Ectodermal cell (in vitro differentiated cells): Measurements from ENCODE around the gene GPC6.

ENCODE experiments used
- H3K27ac ChIP-seq: 2 replicates; pipeline ENCODE4 v1.7.0; 2013; ENCODE audit warnings: mild to moderate bottlenecking, low read depth, low read length; ENCODE audit not compliant: insufficient read depth, poor library complexity, severe bottlenecking
- H3K27me3 ChIP-seq: 2 replicates; pipeline ENCODE4 v1.7.0; 2013; ENCODE audit warnings: mild to moderate bottlenecking, low read length; ENCODE audit not compliant: insufficient read depth, control insufficient read depth, poor library complexity, severe bottlenecking
- H3K36me3 ChIP-seq: one replicate; pipeline ENCODE4 v1.7.0; 2013; ENCODE audit warnings: low read length; ENCODE audit not compliant: control insufficient read depth, insufficient read depth
- H3K4me1 ChIP-seq: one replicate; pipeline ENCODE4 v1.7.0; 2013; ENCODE audit warnings: low read length; ENCODE audit not compliant: control insufficient read depth, insufficient read depth
- H3K4me3 ChIP-seq: 2 replicates; pipeline ENCODE4 v1.7.0; 2013; ENCODE audit warnings: low read depth, low read length, control low read depth; ENCODE audit not compliant: insufficient read depth
- H3K9me3 ChIP-seq: 2 replicates; pipeline ENCODE4 v1.7.0; 2013; ENCODE audit warnings: mild to moderate bottlenecking, low read length, moderate library complexity; ENCODE audit not compliant: control insufficient read depth
- WGBS, 2 experiments: methylation state at CpG; one replicate each; pipeline ENCODE4 v1.1.7; 2013; ENCODE audit warnings: missing lambda C conversion rate in 2 of 2; 5-methylcytosine and 5-hydroxymethylcytosine counted together

Gene GPC6

DNA sequence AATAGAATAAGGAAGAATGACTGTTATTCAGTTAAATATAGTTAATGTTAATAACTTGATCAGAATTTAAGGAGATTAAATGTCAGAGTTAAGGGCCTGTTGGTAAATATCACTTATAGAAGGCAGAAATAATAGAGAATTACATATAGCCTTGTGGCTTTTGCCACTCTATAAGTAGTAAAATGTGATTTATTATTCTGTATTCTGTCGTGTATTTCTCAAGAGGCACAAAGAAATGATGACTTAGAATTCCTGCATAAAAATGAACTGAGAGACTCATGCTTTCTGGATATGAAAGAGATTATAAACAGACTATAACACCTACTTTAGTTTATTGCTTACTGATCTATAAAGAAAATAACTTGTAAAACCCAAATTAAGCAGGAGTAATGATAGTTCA lies 40.1 kb downstream of the GPC6 start:
- Histone ChIP-seq H3K4me1 (peaks cover 5% of the 10 kb centered on the region), H3K27me3 (no peaks in the 10 kb centered on the region)
- 100% methylated on average over 1 of the region's 1 CpG for WGBS, 2 experiments

DNA sequence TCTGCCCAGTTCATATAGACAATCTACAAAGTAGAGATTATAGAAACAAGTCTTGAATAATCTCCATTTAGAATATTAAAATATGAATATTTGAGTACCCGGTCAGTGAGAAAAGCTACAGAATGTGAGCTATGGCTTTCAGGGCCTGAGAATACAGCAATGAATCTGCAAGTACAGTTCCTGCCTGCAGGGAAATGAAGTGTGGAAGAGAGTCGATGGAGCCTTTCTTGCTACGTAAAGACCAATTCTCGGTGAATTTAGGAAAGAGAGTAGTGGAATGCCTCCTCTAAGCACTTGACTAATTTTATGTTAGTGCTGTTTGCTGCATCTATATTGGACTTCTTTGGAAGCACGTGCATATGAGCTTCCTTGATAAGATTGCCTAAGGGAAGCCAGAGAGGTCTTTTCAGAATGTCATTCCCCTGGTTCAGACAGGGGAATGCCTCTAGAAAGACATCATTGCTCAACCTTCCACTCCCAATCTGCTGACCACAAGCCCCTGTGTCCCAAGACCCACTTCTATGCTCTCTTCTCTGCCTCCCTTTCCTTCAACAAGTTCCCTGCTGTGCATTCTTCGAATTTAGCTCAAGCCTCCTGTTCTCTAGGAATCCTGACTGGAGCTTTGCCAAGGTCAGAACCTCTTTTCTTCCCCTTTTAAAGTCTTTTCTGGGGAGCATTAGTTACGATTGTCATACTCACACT lies 41.9 kb downstream of the GPC6 start:
- Histone ChIP-seq H3K27me3 (no peaks in the 10 kb centered on the region), H3K9me3 (no peaks in the 10 kb centered on the region), H3K4me3 (no peak overlapping the region), H3K27ac (no peak overlapping the region), H3K36me3 (no peaks in the 10 kb centered on the region), H3K4me1 (peaks cover 5% of the 10 kb centered on the region)
- WGBS, 2 experiments, result 82% methylated on average over 6 of the region's 7 CpGs

More for the DNA sequence above, 40.1 kb downstream of the GPC6 start:
- H3K27ac ChIP-seq, result no peak overlapping the region
- H3K36me3 ChIP-seq, result no peaks in the 10 kb centered on the region
- no peaks in the 10 kb centered on the region for H3K9me3 ChIP-seq
- H3K4me3 ChIP-seq, result no peak overlapping the region

DNA sequence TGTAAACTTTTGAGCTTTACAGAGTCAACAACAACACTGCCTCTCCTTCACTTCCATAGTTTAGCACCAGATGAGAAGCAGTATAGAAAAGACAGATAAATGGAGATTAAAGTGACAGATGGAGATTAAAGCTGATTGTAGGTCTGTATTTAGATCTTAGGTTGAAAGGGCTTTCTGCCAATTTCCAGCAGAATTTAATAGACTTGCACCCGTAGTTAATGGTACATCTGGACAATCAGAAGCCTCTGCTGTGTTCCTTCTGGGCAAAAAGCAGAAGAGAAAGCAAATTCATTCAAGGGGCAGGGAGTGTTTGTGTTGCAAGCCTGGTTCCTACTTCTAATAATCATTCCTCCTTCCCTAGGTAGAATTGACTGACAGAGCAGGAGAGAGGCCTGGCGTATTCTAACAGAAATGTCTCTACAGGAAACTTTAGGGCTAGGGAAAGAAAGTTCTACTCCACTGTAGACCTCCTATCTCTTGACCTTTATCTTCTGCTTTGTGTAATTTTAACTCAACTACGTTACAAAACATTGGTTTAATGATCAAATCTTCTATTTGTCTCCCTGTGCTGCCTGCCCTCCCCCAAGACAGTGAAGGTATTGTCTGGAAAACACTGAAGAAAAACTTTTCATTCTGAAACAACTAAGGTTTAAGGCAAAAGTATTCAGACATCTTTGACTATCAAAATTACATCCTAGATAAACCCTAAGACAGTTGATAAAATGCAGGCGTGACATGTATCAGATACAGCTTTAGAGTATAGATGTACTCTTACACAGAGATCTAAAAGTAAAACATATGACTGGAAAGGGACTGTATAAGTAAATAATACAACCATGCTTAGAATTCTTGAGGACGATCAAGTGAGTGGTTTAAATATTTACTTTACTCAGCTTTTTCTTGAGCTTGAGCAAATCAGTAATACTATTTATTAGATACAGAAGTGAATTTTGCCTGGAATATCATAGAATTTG lies 44.4 kb downstream of the GPC6 start:
- no peaks in the 10 kb centered on the region for H3K36me3 ChIP-seq
- H3K4me1 ChIP-seq, result peaks cover 5% of the 10 kb centered on the region
- WGBS, 2 experiments, result 75 to 85% methylated on average over 3 to 5 of the region's 5 CpGs
- H3K9me3 ChIP-seq, result no peaks in the 10 kb centered on the region
- H3K27me3 ChIP-seq, result no peaks in the 10 kb centered on the region
- no peak overlapping the region for H3K27ac ChIP-seq
- H3K4me3 ChIP-seq, result no peak overlapping the region

DNA sequence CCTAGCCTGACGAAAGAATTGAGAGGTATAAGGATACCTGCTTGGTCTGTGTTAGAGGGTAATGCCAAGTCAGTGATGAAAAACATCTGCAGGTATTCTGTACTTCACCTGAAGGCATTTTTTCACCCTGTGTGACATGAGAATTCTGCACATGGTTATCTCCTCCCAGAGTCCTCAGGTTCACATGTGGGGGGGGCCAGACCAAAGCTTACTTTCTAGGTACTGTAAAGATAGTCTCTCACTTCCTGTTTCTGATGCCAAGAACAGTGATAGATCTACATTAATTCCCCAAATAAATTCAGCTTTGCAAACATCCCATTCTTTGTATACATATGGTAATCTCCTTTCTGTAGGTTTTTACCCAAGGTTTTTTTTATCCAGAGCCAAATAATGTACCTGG lies 53.4 kb downstream of the GPC6 start:
- H3K4me3 ChIP-seq, result no peak overlapping the region
- H3K9me3 ChIP-seq, result no peaks in the 10 kb centered on the region
- WGBS, 2 experiments, result 91 to 97% methylated on average over 1 of the region's 1 CpG
- no peaks in the 10 kb centered on the region for H3K36me3 ChIP-seq
- H3K27me3 ChIP-seq, result no peaks in the 10 kb centered on the region
- H3K27ac ChIP-seq, result no peak overlapping the region
- H3K4me1 ChIP-seq, result no peaks in the 10 kb centered on the region

GRCh38 chr13:93280688-93281087 lies 54.1 kb downstream of the GPC6 start:
- H3K27me3 ChIP-seq, result no peaks in the 10 kb centered on the region

GRCh38 chr13:93283255-93283654 lies 56.6 kb downstream of the GPC6 start:
- Histone ChIP-seq H3K27ac (no peak overlapping the region), H3K4me1 (no peaks in the 10 kb centered on the region), H3K9me3 (no peaks in the 10 kb centered on the region), H3K4me3 (no peak overlapping the region), H3K27me3 (no peaks in the 10 kb centered on the region), H3K36me3 (no peaks in the 10 kb centered on the region)
- 75 to 82% methylated on average over 3 to 4 of the region's 4 CpGs for WGBS, 2 experiments

More at GRCh38 chr13:93280688-93281087, 54.1 kb downstream of the GPC6 start:
- Histone ChIP-seq H3K36me3 (no peaks in the 10 kb centered on the region), H3K4me3 (no peak overlapping the region), H3K9me3 (no peaks in the 10 kb centered on the region), H3K4me1 (no peaks in the 10 kb centered on the region), H3K27ac (no peak overlapping the region)
- WGBS, 2 experiments, result 93 to 95% methylated on average over 8 of the region's 8 CpGs

GRCh38 chr13:93284064-93284463 lies 57.5 kb downstream of the GPC6 start:
- Histone ChIP-seq H3K27me3 (no peaks in the 10 kb centered on the region), H3K27ac (no peak overlapping the region), H3K36me3 (no peaks in the 10 kb centered on the region), H3K9me3 (no peaks in the 10 kb centered on the region), H3K4me3 (no peak overlapping the region), H3K4me1 (no peaks in the 10 kb centered on the region)
- 100% methylated on average over 1 of the region's 1 CpG for WGBS, 2 experiments

- Histone ChIP-seq H3K9me3 (no peaks in the 10 kb centered on the region), H3K27me3 (no peaks in the 10 kb centered on the region), H3K27ac (no peak overlapping the region), H3K36me3 (no peaks in the 10 kb centered on the region), H3K4me3 (no peak overlapping the region), H3K4me1 (no peaks in the 10 kb centered on the region)
- WGBS, 2 experiments, result 93 to 100% methylated on average over 4 of the region's 4 CpGs
Observed at GRCh38 chr13:93286047-93286446, 59.4 kb downstream of the GPC6 start.

- 77 to 80% methylated on average over 4 of the region's 4 CpGs for WGBS, 2 experiments
- Histone ChIP-seq H3K36me3 (no peaks in the 10 kb centered on the region), H3K9me3 (no peaks in the 10 kb centered on the region), H3K27me3 (no peaks in the 10 kb centered on the region), H3K27ac (no peak overlapping the region), H3K4me3 (no peak overlapping the region), H3K4me1 (no peaks in the 10 kb centered on the region)
Observed at GRCh38 chr13:93289053-93289452, 62.4 kb downstream of the GPC6 start.

DNA sequence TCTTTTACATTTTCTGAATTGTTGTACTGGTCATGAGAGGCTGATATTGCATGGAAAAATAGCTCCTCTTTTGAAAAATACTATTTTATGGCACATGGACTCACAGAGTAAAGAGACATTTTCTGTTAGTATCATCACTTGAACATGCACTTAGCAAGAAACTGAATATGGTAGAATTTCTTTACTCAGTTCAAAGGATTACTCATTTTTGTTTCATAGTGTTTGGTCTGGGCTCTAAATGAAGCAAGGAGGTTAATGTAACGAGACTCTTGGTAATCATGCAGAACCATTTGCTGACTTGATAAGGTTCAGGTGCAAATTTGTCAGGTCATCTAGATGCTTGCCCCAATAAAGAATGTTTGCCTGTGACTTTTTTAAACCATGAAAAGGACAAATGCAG lies 63.2 kb downstream of the GPC6 start:
- no peak overlapping the region for H3K27ac ChIP-seq
- no peaks in the 10 kb centered on the region for H3K27me3 ChIP-seq

More for the DNA sequence above, 63.2 kb downstream of the GPC6 start:
- H3K36me3 ChIP-seq, result no peaks in the 10 kb centered on the region
- 87 to 94% methylated on average over 1 of the region's 1 CpG for WGBS, 2 experiments
- no peak overlapping the region for H3K4me3 ChIP-seq
- no peaks in the 10 kb centered on the region for H3K9me3 ChIP-seq
- peaks cover 3% of the 10 kb centered on the region for H3K4me1 ChIP-seq
